DOHH2 (cell line): Measurements from ENCODE around the gene EIF4ENIF1.
"Not testable (repeated sequence)": the region's sequence is repeated elsewhere in the genome, so short reads cannot be mapped to it uniquely, and the experiment has no call there.

Source experiments
- EZH2phosphoT487 ChIP-seq: fragments of 200-600 bp; sonication (generic); IDR thresholded peaks from 2 replicates; pipeline ENCODE4 v1.6.1; 2017; ENCODE audit warnings: borderline replicate concordance, mild to moderate bottlenecking, antibody characterized with exemption, low read length, moderate library complexity, mixed read lengths
- TF ChIP-seq, protein P1 (sequence below): fragments of 200-600 bp; sonication (generic); IDR thresholded peaks from one replicate; pipeline ENCODE4 v1.5.1; 2014; ENCODE audit warnings: antibody characterized with exemption, mild to moderate bottlenecking, low read depth, low read length; ENCODE audit not compliant: poor library complexity, severe bottlenecking

DNA sequence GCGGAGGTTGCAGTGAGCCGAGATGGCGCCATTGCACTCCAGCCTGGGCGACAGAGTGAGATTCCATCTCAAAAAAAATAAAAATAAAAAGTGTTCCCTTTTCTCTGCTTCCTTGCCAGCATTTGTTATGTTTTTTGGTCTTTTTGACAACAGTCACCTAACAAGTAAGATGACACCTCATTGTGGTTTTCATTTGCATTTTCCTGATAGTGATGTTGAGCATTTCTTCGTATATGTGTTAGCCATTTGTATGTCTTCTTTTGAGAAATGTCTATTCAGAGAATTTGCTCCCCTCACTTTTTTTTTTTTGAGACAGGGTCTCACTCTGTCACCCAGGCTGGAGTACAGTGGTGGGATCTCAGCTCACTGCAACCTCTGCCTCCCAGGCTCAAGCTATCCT, 34.5 kb upstream of the EIF4ENIF1 start:
- TF ChIP-seq, protein P1, sequence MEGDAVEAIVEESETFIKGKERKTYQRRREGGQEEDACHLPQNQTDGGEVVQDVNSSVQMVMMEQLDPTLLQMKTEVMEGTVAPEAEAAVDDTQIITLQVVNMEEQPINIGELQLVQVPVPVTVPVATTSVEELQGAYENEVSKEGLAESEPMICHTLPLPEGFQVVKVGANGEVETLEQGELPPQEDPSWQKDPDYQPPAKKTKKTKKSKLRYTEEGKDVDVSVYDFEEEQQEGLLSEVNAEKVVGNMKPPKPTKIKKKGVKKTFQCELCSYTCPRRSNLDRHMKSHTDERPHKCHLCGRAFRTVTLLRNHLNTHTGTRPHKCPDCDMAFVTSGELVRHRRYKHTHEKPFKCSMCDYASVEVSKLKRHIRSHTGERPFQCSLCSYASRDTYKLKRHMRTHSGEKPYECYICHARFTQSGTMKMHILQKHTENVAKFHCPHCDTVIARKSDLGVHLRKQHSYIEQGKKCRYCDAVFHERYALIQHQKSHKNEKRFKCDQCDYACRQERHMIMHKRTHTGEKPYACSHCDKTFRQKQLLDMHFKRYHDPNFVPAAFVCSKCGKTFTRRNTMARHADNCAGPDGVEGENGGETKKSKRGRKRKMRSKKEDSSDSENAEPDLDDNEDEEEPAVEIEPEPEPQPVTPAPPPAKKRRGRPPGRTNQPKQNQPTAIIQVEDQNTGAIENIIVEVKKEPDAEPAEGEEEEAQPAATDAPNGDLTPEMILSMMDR = not testable (repeated sequence)
- not testable (repeated sequence) for TF ChIP-seq EZH2phosphoT487
